Neutrophil (primary cell): Measurements from ENCODE around the gene TUB.

Source experiments
- H3K27ac ChIP-seq: fragments of 200-600 bp; sonication (generic); 2 replicates; pipeline ENCODE4 v1.5.1; 2016; ENCODE audit warnings: mild to moderate bottlenecking, moderate library complexity
- H3K27me3 ChIP-seq: fragments of 200-600 bp; sonication (generic); 2 replicates; pipeline ENCODE4 v1.6.0; 2016; ENCODE audit warnings: mild to moderate bottlenecking
- H3K36me3 ChIP-seq: fragments of 200-600 bp; sonication (generic); 2 replicates; pipeline ENCODE4 v1.5.1; 2017
- H3K4me1 ChIP-seq, 2 experiments: fragments of 200-600 bp in 1 of 2; sonication (generic) in 1 of 2; 1 replicate in 1 of 2; 2 replicates in 1 of 2; pipeline versions ENCODE4 v1.5.1 to v1.6.1; 2013 to 2016; ENCODE audit warnings: low read depth in 1 of 2, low read length in 1 of 2, mild to moderate bottlenecking in 1 of 2, moderate library complexity in 1 of 2; ENCODE audit not compliant: control insufficient read depth in 1 of 2, insufficient read depth in 1 of 2
- H3K4me3 ChIP-seq, 2 experiments: fragments of 200-600 bp in 1 of 2; sonication (generic) in 1 of 2; 1 replicate in 1 of 2; 2 replicates in 1 of 2; pipeline ENCODE4 v1.5.1; 2013 to 2016; ENCODE audit warnings: low read depth in 1 of 2, low read length in 1 of 2, mild to moderate bottlenecking in 1 of 2, moderate library complexity in 1 of 2
- H3K9me3 ChIP-seq: fragments of 200-600 bp; sonication (generic); 2 replicates; pipeline ENCODE4 v1.5.1; 2016
- CTCF ChIP-seq: fragments of 200-600 bp; sonication (generic); IDR thresholded peaks from 2 replicates; pipeline ENCODE4 v1.5.1; 2016; ENCODE audit warnings: antibody characterized with exemption

TUB gene

GRCh38 chr11:8033305-8034105 is 47.5 kb upstream of the TUB start:
- peaks cover 53% of the 10 kb centered on the region for H3K27me3 ChIP-seq
- no peaks in the 10 kb centered on the region for H3K36me3 ChIP-seq
- H3K27ac ChIP-seq: no peak overlapping the region
- no peaks in the 10 kb centered on the region for H3K9me3 ChIP-seq
- H3K4me1 ChIP-seq: no peaks in the 10 kb centered on the region
- no peak overlapping the region for H3K4me3 ChIP-seq
- TF ChIP-seq CTCF: no peak

GRCh38 chr11:8034106-8034585 is 46.9 kb upstream of the TUB start:
- Histone ChIP-seq H3K27ac (no peak overlapping the region), H3K27me3 (peaks cover 46% of the 10 kb centered on the region)

GRCh38 chr11:8034604-8035190 is 46.3 kb upstream of the TUB start:
- no peak for TF ChIP-seq CTCF
- H3K27ac ChIP-seq: no peak overlapping the region

More at GRCh38 chr11:8034106-8034585, 46.9 kb upstream of the TUB start:
- TF ChIP-seq CTCF: no peak
- Histone ChIP-seq H3K4me1 (no peaks in the 10 kb centered on the region), H3K36me3 (no peaks in the 10 kb centered on the region), H3K9me3 (no peaks in the 10 kb centered on the region), H3K4me3 (no peak overlapping the region)

GRCh38 chr11:8035200-8035855 is 45.7 kb upstream of the TUB start:
- no peak for TF ChIP-seq CTCF
- Histone ChIP-seq H3K27me3 (peaks cover 39% of the 10 kb centered on the region), H3K27ac (no peak overlapping the region), H3K4me3 (no peak overlapping the region), H3K9me3 (no peaks in the 10 kb centered on the region), H3K36me3 (no peaks in the 10 kb centered on the region), H3K4me1 (no peaks in the 10 kb centered on the region)

More at GRCh38 chr11:8034604-8035190, 46.3 kb upstream of the TUB start:
- H3K36me3 ChIP-seq: no peaks in the 10 kb centered on the region
- H3K9me3 ChIP-seq: no peaks in the 10 kb centered on the region
- no peak overlapping the region for H3K4me3 ChIP-seq
- H3K27me3 ChIP-seq: peaks cover 43% of the 10 kb centered on the region
- no peaks in the 10 kb centered on the region for H3K4me1 ChIP-seq

- no peak overlapping the region for H3K27ac ChIP-seq
- TF ChIP-seq CTCF: no peak
- no peaks in the 10 kb centered on the region for H3K4me1 ChIP-seq
- H3K9me3 ChIP-seq: no peaks in the 10 kb centered on the region
- no peak overlapping the region for H3K4me3 ChIP-seq
- H3K27me3 ChIP-seq: peaks cover 35% of the 10 kb centered on the region
- no peaks in the 10 kb centered on the region for H3K36me3 ChIP-seq
Measured at GRCh38 chr11:8036002-8036802, 44.8 kb upstream of the TUB start.
